Activated T-cell treated with anti-CD3 and anti-CD28 coated beads for 4 hours (primary cell): Measurements from ENCODE around the gene SLX9.

ENCODE experiments used
- DNase-seq: peaks from one replicate; pipeline ENCODE4 v3.0.0-alpha.2; 2020

The SLX9 gene

DNA sequence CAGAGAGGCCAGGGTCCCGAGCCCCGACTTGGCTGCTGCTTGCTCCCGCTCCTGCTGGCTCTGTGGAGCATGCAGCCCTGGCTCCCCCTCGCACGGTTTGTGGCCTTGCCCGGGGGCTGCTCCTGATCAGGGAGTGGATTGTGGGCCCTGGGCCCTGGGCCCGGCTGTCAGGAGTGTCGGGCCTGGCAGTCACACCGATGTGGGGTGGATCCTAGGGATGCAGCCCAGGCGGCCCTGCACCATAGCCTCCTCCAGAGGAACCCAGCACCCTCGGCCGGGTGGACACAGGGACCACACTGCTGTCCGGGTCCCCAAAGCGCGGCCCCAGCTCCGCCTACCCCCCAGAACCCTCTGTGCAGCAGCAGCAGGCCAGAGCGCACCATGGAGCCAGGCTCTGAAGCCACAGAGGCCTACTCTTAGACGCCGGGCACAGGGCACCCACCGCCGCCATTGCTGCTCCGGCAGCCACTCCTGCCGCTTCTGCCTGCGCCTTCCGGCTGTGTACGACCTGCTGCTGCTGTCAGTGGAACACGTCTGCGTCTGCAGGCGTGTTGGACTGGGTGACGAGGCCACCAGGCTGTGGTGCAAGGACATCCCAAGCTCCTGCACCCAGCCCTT is 9.4 kb downstream of the SLX9 start:
- DNase-seq = no peak

DNA sequence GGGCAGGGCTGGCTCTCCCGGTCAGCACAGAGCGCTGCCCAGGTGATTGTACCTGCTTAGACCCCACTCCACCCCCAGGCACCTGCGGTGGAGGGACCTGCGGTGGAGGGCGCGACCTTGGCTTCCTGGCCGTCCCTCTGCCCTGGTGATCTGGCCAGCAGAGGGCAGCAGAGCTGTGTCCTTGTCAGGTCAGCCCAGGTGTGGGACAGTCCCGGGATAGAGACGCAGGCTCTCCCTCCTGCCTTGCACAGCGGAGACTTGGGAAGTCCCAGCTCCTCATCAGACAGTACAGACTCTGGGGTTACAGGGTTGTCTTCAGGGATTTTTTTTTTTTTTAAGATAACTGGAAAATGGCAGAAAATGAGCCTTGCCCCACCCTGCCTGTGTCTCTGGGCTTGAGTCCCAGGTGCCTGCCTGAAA is 10.0 kb downstream of the SLX9 start:
- DNase-seq = peak; percentile 78

DNA sequence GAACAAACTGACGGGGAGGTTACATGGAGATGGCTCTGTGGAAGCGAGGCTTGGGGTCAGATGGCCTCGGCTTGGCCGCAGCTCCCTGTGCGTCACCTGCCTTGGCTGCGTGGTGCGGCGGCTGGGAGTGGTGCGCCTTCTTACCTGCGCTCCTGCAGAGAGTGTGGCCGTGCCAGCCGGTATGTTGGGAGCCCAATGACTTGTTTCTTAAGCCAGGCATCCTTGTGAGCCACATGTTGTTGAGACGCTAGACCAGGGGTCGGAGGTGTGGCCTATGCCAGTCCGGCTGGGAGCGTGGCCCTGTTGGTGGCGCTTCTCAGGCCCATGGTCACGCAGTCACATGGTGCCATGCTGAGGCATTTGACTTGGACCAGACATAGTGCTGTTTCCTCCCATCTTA is 10.5 kb downstream of the SLX9 start:
- no peak for DNase-seq

DNA sequence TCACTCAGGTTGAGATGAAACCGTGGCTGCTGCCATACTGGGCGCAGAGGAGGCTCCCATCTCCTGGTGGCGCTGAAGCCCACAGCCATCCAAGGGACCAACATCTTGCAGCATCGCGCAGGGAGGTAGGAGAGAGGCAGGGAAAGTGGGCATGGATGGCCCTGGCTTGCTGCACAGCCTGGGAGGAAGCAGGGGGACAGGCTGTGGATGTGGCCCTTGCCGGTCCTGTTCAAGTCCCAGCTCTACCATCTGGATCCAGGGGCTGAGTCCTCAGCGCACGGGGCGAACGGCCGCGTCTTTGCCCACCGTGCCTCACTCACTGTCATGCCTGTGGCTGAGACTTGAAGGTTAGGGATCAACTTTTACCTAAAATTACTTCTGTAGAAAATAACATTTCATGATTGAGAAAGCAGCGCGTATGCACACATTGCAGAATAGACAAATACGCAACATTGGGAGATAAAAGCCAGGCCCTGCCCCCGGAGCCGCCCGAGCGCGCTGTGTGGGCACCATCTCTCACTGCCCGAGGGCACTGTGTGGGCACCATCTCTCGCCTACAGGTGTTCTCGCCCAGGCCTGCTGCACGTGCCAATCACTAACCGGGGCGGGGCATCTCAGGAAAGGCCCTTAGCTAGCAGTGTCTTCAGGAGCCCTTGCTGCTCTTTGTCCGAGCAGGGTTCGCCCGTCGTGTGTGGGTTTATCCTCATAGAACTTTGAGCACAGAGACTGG is 11.5 kb downstream of the SLX9 start:
- no peak for DNase-seq

DNA sequence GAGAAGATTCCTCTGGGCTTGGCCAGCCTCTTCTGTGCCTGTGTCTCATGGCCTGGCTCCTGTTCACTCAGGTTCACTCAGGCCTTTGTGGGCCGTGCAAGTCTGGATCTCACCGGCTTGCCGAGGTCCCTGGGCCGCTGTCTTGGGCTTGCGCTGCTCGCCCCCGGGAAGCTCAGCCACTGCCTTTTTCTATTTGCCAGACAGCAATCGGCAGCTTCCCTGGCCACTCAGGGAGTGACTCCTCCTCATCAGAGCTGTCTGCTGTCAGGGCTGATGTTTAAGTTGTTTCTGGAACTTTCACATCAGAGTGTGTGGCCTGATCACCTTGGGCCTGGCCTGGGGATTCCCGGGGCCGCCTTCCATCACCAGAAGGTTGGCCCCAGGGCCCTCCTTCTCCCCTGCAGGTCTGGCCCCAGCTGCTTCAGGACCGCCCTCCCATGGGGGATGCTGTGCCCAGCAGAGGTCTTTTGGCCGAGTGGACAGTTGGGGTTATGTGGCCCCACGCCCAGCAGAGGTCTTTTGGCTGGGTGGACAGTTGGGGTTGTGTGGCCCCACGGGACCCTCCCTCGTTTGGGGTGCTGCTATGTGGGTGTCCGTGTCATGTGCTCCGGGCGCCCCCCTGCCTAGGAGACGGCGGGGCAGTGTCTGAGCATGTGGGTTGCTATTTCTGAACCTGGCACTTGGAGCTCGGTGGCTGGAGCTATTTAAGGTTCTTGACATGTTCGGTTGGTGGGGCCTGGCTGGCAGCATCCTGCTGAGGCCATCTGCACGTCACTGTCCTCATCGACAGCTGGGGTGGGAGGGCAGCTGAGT is 12.5 kb downstream of the SLX9 start:
- no peak for DNase-seq

DNA sequence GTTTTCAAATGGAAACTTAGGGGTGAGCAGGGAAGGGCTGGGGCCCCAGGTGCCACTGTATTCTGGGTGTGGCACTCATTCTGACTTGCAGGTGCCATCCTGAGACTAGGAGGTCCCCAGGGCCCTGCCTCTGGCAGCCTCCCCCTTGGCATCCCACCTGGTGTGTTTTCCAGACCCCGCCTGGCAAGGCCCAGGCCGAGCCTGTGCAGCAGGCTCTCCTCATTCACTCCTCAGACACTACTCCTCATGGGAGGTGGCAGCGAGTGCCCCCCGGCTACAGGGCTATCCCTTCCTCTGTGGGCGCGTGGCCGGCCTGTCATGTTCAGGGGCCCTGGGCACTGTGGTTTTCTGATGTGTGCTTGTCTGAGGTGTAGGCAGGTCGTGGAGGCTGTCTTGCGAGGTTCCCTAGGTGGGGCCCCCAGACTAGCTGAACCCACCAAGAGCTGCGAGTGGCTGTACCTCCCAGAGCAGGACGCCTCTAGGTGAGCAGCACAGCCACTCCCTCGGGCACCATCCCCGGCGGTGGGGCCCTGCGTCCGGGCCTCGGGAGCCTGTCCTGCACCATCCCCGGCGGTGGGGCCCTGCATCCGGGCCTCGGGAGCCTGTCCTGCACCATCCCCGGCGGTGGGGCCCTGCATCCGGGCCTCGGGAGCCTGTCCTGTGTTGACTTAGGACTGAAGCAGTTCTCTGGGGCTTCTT is 13.2 kb downstream of the SLX9 start:
- DNase-seq = no peak

DNA sequence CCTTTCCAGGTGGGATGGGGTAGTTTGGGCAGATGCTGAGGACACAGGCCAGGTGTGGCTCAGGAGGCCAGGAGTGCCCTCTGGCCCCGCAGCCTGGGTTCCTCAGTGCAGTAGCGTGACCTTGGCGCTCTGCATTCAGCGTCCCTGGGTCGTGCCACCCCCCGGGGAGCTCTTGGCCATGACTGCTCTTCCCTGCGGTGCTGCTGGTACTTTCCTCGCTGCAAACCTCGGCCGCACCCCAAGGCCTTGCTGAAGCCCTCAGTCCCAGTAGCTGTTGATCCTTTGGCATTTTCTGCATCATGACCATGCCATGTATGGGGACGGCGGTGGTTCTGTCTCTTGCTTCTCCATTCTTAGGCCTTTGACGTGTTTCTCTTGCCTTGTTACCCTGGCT is 13.8 kb downstream of the SLX9 start:
- DNase-seq = no peak

DNA sequence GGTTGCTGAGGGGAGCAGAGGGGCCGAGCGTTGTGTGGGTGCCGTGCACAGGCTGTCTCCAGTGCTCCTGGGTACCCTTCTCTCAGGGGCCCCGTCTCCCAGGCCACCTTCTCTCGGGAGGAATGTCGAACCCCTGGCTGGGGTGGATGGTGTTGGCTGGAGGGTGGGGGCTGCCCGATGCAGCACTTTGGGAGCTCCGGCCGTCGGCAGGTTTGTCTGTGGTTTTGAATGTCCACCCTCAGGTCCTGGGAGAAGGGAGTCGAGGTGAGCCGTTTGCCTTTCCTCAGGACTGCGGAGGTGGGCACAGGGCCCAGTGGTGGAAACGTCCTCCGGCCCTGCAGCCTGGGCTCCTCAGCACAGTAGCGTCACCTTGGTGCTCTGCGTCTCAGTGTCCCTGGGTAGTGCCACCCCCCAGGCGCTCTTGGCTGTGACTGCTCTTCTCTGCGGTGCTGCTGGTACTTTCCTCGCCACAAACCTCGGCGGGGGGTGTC is 14.5 kb downstream of the SLX9 start:
- DNase-seq = no peak

DNA sequence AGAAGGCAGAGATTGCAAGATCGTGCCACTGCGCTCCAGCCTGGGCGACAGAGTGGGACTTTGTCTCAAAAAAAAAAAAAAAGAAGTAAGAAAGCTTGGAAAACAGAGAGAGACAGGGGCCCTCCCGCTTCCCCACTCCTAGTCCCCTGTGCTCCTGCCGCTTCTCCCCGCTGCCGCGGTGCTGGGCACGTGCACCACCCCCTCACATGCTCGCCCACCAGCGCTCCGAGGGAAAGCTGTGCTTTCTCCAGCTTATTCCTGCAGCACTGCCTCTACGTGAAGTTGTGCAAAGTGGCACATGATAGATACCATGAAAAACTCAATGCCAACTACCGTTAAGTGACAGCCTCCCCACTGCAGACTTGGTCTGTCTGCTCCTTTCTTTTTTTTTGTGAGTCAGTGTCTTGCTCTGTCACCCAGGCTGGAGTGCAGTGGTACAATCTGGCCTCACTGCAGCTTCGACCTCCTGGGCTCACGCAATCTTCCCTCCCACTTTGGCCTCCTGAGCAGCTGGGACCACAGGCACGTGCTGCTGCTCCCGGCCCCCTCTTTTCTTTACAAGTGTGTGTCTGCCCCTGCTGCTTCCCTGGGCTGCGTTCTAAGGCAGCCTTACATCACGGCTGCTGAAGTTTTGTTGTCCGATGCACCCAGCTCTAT is 15.4 kb downstream of the SLX9 start:
- no peak for DNase-seq

DNA sequence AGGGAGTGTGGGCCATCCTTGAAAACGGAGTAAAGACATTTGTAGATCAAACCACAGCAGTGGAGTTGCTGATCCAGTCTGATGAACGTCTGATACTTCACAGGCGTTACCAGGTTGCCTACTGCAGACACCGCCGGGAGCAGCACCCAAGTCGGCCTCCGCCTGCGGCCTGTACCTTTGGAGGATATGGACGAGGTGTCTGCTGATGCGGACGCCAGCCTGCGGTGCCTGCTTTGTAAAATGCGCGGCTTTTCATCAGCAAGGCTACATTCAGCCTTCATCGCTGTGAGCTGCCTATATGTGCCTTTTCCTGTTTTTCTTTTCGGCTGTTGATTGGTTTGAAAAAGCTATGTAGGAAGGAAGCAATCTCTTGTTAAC is 16.0 kb downstream of the SLX9 start:
- no peak for DNase-seq

DNA sequence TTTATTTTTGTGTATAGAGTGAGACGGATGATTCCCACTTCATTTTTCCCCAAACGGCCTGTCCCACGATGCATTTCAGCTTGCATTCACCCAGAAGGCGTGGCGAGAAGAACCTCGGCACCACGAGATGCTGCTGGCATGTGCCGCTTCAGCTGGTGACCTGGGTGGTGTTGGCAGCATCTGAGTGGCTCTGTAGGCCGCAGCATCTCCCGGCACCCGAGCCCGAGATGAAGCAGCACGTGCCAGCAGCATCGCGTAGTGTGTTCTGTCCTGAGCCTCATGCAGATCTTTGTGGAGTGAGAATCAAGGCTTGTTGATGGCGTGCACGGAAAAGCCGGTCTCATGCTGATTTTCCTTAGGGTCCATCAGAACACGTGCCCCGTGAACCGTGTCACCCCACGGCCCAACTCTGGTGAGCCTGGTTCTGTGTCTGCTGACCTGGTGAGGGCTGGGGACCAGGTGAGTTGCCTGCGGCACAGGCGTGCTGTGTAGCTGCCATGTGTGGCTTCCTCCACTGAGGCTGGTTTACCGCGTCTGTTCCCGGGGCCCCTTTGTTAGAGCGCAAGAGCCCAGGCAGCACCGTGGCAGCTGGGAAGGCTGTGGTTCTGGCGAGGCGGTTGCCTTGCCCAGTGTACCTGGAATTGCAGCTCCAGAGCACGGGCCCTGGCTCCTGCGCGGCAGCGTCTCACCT is 16.7 kb downstream of the SLX9 start:
- DNase-seq = no peak

DNA sequence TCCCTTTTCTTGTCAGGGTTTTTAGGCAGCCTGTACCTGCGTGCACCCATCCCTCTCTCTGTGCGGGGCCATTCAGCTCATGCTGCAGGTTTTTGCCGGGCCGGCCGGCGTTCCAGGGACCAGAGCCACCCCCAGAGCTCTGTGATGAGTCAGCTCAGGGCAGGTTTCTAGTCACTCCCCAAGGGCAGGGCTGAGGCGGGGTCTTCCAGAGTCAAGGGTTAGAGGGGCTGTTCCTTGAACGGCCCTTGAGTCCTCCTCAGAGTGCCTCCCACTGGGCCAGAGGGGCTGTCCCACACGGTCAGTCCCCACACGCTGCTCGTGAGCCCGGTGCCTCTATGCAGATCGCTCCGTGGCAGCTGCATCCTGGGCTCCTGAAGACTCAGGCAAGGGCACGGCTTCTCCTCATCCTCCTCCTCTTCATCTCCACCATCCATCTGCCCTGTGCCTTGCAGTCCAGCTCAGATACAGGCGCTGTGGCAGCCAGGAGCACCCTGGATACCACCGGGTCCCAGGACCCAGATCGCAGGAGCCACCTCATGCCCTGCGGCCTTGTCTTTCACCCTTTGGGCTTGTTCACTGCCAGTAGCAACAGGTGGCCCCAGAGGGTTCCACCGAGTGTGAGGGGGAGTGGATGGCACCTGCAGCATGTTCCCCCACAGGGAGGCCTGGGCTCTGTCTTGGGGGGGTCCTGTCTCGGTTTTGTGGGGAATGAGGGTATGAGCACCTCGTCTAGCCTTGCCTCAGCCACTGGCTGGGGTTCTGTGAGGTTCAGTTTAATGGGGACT is 17.4 kb downstream of the SLX9 start:
- no peak for DNase-seq

DNA sequence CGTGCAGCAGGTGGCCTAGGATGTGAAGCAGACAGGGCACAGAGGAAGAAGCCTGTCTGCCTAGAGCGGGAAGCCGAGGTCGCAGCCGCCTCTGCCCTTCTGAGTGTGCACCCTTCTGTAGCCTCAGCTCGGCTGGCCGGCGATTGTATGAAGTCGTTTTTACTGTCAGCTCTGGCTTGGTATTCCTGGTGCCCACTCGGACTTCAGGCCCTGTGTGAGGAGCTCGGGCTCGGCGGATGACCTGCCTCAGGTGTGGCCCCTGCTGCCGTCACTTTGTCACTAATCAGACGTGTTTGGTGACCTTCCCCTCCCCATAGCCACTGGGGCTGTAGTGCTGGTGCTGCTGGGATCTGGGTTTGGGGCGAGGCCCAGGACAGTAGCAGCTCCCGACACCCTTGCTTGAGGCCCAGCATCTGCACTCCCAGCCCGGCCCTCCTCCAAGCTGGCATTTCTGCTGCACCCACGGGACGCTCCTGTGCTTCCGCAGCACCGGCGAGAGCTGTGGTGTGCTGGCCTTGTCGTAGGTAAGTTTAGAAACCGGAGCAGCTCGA is 18.1 kb downstream of the SLX9 start:
- no peak for DNase-seq

DNA sequence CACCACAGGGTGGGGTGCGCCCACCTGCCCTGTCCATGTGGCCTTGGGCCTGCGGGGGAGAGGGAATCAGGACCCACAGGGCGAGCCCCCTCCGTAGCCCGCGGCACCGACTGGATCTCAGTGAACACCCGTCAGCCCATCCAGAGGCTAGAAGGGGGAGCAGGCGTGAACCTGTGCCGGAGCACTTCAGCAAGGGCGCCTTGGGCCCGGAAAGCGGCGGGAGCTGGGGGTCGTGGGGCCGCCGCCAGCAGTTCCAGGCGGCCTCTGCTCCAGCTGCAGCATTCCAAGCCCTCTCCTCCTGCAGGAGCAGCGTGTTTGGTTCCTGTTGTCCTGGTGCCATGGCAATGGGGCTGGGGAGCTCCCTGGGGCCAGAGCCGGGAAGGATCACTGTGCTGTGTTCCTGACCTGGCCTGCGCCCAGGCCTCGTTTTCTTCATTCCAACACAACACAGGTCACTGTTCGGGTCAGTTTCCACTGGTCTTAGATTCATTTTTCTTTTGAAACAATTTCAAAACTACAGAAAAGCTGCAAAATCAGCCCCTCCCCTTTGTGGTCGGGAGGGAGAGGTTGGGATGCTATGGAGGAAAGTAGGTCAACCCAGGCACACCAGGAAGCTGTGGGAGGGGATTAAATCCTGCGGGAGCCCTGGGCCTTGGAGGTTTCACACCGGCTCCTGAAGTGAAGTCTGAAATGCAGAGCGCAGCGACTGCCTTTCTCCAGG is 18.8 kb downstream of the SLX9 start:
- DNase-seq = no peak

DNA sequence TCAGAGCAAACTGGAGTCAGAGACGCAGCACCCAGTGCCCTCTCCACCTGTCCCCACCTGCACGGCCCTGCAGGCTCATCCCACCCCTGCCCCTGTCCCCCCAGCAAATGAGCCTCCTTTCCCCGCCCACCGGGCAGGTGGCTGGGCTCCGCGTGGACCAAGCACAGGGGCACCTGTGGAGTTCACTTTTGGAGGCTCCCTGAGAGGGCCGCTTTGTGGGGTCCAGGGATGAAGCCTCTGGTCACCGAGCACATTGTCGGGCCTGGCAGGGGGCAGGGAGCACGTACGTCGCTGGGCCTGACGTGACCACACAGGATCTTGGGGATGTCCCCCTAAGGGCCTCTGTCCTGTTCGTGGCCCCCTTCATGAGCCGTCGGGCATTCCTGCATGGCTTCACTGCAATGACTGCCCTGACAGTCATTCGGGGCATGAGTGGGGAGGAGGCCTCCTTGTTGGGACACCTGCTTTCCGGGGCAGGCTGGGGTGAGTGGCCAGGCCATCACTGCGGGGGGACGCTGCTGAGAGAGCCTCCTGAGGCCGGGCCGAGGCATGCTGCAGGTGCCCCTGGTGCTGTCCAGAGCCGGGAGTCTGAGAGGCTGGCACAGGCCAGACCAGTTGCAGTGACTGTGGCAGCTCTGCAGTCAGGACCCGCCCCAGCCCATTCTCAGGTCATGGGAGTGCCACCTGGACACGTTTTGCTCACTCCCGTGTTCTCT is 19.7 kb downstream of the SLX9 start:
- no peak for DNase-seq

DNA sequence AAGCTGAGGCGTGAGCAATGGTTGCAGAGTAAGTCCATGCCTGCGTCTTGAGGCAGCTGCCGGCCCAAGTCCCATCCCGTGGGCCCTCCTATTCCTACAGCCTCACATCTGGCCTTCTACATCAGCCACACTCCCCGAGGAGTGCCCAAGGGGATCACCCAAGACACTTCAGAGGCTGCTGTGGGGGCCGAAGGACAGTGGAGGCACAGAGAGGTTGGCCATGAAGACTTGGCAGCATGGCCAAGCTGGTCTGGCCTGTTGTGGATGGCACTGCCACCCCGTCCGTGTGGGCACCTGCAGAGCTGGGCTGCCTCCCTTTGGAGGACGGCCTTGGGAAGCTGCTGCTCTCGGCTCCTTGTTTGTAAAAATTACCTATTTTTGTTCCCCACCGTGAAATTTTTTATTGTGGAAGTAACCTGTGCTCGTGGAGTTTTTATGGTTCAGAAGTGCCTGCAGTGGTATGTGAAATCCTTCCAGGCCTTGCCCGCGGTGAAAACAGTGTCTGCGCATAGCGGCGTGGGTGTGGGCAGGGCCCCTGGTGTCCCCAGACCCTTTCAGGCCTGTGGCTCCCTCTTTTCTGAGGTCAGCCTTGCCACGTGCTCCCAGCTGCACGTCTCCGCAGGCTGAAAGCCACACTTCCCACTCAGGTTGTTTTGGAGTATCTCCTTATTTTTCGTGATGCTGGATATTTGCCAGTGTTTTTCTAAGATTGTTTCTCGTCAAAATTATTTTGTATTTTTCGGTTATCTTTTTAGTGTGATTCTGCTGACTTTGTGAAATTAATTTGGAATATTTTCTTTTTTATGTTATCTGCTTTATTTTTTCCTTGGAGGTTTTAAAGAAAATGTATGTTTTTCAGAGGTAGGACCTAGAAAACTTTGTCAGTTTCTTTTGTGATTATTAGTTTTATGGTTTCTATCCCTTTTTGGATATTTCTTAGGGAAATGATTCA is 20.6 kb downstream of the SLX9 start:
- DNase-seq = no peak

DNA sequence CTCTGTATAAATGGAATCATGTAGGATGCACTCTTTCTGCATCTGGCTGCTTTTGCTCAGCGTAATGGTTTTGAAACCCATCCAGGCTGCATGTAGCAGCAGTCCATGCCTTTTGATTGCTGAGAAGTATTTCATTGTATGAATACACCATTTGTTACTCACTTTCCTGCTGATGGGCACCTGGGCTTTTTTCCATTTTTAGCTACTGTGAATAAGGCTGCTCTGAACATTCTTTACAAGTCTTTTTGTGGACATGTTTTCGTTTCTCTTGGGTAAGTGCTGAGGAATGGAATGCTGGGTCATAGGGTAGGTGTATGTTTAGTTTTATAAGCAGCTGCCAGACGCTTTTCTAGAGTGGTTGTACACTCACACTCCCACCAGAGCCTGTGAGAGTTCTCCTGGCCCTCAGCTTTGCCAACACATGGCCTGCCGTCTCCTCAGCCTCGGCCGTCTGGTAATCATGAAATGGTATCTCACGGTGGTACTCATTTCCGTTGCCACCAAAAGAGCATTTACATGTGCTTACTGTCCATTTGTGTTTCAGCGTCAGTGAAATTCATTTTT is 22.7 kb downstream of the SLX9 start:
- DNase-seq = no peak

DNA sequence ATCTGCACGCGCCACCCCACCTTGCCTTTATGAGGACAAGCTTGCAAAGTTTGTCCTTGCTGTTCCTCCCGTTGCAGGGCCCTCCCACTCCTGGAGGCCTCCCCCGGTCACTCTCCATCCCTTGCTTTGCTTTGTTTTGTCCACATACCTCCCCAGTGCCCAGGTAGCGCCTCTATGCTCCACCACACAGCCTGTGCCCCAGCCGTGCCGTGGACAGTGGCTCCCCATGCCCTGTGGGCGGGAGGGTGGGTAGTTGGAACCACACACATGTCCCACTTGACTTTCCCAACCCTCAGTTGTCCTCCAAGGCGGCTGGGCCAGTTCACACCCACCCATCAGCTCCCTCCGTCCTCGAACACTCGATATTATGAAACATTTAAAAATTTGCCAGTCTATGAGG is 24.6 kb downstream of the SLX9 start:
- no peak for DNase-seq
